CD4-positive, alpha-beta memory T cell (primary cell): ENCODE data around the gene MAN2A2. TPM values are rescaled to one million over a fixed set of nuclear protein-coding genes. Genes with fewer than 3 reads are reported as not detected.

Source experiments
- CTCF ChIA-PET: fragments of 350-600 bp; sonication (Branson Sonifier 250); formaldehyde crosslinking; loops from one replicate; lab custom pipeline; 2021; ENCODE audit warnings: inconsistent platforms; ENCODE audit not compliant: partially characterized antibody; lab: Charles Lee
- POLR2A ChIA-PET: fragments of 350-600 bp; sonication (Branson Sonifier 250); formaldehyde crosslinking; loops from one replicate; lab custom pipeline; 2021; ENCODE audit not compliant: partially characterized antibody; lab: Charles Lee
- DNase-seq, 5 donors: peaks; one replicate each; pipeline versions ENCODE4 v3.0.0 to v3.0.0-alpha.2; 2020 to 2022; ENCODE audit warnings: mixed read lengths in 1 of 5
- H3K27ac ChIP-seq: one replicate; pipeline ENCODE4 v1.7.0; 2013; ENCODE audit warnings: low read depth, low read length
- H3K27me3 ChIP-seq: 2 replicates; pipeline ENCODE4 v1.7.0; 2013; ENCODE audit warnings: mild to moderate bottlenecking, low read length, moderate library complexity; ENCODE audit not compliant: insufficient read depth
- H3K36me3 ChIP-seq: 2 replicates; pipeline ENCODE4 v1.7.0; 2013; ENCODE audit warnings: mild to moderate bottlenecking, low read length, moderate library complexity; ENCODE audit not compliant: insufficient read depth
- H3K4me1 ChIP-seq: 2 replicates; pipeline ENCODE4 v1.7.0; 2013; ENCODE audit warnings: mild to moderate bottlenecking, low read length, moderate library complexity; ENCODE audit not compliant: insufficient read depth
- H3K4me3 ChIP-seq, 2 donors: one replicate each; pipeline ENCODE4 v1.7.0; 2013; ENCODE audit warnings: low read length in 2 of 2, mild to moderate bottlenecking in 1 of 2
- H3K9me3 ChIP-seq, 2 donors: one replicate each; pipeline ENCODE4 v1.7.0; 2013; ENCODE audit warnings: low read length in 2 of 2, control low read depth in 1 of 2; ENCODE audit not compliant: control insufficient read depth in 1 of 2
- H3K27ac Mint-ChIP-seq, 7 donors: one replicate each; pipeline ENCODE4 v1.8.0; 2020 to 2021; ENCODE audit warnings: mixed read lengths in 7 of 7, mild to moderate bottlenecking in 6 of 7, inconsistent platforms in 3 of 7, moderate library complexity in 3 of 7
- H3K27me3 Mint-ChIP-seq, 2 donors: one replicate each; pipeline ENCODE4 v1.8.0; 2020 to 2021; ENCODE audit warnings: mixed read lengths in 2 of 2
- H3K36me3 Mint-ChIP-seq, 2 donors: one replicate each; pipeline ENCODE4 v1.8.0; 2020 to 2021; ENCODE audit warnings: mixed read lengths in 2 of 2, inconsistent platforms in 1 of 2, mild to moderate bottlenecking in 1 of 2
- H3K4me1 Mint-ChIP-seq, 4 donors: one replicate each; pipeline ENCODE4 v1.8.0; 2020 to 2021; ENCODE audit warnings: mixed read lengths in 4 of 4, mild to moderate bottlenecking in 1 of 4
- H3K4me3 Mint-ChIP-seq, 8 donors: one replicate each; pipeline ENCODE4 v1.8.0; 2020 to 2021; ENCODE audit warnings: mixed read lengths in 8 of 8, mild to moderate bottlenecking in 7 of 8, moderate library complexity in 6 of 8, inconsistent platforms in 3 of 8
- H3K9me3 Mint-ChIP-seq, 8 donors: one replicate each; pipeline ENCODE4 v1.8.0; 2020 to 2021; ENCODE audit warnings: mixed read lengths in 8 of 8, mild to moderate bottlenecking in 5 of 8, inconsistent platforms in 3 of 8, moderate library complexity in 1 of 8
- intact Hi-C: fragments of 100-400 bp; cut with micrococcal nuclease; formaldehyde crosslinking; loops from one replicate; pipeline ENCODE4 v1.15.1; 2023
- polyA plus RNA-seq, 2 donors: library from polyadenylated mRNA; unstranded; fragments of 300-500 nt; fragmentation: Illumina TruSeq; gene quantifications; one replicate each; pipeline ENCODE4 v1.2.3, GENCODE V29; 2021
- total RNA-seq, 2 experiments: library from RNA; stranded (reverse); gene quantifications; one replicate each; pipeline ENCODE4 v1.2.3, GENCODE V29; 2021

MAN2A2 gene
- total and polyA plus RNA-seq, 4 experiments from 2014 or later, result 1.3 to 126 (median 67.4) TPM

DNA sequence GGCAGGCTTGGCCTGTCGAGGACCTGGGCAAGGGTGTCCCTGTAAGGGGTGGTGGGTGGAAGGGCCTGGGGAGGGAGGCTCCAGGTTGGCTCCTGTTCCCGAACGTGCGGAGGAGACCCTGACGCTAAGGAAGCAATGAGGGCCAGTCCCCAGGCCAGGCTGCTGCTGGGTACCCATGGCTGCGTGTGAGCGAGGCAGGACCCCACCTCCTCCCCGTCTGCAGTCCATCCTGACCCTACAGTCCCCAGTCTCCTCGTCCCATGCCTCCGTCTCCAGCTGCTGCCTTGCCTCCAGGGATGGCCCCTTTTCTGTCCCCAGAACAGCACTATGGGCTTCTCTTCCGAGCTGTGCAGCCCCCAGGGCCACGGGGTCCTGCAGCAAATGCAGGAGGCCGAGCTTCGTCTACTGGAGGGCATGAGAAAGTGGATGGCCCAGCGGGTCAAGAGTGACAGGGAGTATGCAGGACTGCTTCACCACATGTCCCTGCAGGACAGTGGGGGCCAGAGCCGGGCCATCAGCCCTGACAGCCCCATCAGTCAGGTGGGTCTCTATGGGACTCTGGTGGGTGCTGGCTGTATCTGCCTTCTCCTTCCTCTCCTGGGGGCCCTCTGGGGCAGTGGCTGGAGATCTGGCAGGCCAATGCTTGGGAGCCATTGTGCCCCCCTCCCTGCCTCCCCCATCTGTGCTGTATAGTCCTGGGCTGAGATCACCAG, 18.2 kb upstream of the MAN2A2 start:
- Histone ChIP-seq H3K36me3 (peaks cover 12% of the 10 kb centered on the region), H3K9me3 (no peaks in the 10 kb centered on the region), H3K4me1 (peaks cover 5% of the 10 kb centered on the region), H3K4me3 (no peak overlapping the region), H3K27ac (no peak overlapping the region), H3K27me3 (no peaks in the 10 kb centered on the region)
- Mint-ChIP-seq H3K4me1 (peaks cover 2 to 17% (median 8%) of the 10 kb centered on the region in 4 donors), H3K9me3 (no peaks in the 10 kb centered on the region), H3K27me3 (peaks cover 5 to 9% of the 10 kb centered on the region in 2 donors), H3K4me3 (peak overlapping the region in 2 of 8 donors; percentile 29 to 39), H3K36me3 (peaks cover 0 to 15% of the 10 kb centered on the region in 2 donors), H3K27ac (peak overlapping the region in 3 of 7 donors; percentile 42 to 80 (median 46))
- intact Hi-C loops, result no loop called here
- no peak for DNase-seq
- POLR2A ChIA-PET, result interaction anchor here (1.2 to 2.8 kb wide), 7 partner anchors 13 to 237 kb away, joined by 3 to 9 read pairs (median 5); partner anchors contain the start of genes HDDC3, MAN2A2 and UNC45A
- CTCF ChIA-PET, result interaction anchor here (0.6 to 6.2 kb wide), 36 partner anchors 9 to 591 kb away, joined by 3 to 118 read pairs (median 6); partner anchors contain the start of genes BLM, HDDC3, MAN2A2 and UNC45A

DNA sequence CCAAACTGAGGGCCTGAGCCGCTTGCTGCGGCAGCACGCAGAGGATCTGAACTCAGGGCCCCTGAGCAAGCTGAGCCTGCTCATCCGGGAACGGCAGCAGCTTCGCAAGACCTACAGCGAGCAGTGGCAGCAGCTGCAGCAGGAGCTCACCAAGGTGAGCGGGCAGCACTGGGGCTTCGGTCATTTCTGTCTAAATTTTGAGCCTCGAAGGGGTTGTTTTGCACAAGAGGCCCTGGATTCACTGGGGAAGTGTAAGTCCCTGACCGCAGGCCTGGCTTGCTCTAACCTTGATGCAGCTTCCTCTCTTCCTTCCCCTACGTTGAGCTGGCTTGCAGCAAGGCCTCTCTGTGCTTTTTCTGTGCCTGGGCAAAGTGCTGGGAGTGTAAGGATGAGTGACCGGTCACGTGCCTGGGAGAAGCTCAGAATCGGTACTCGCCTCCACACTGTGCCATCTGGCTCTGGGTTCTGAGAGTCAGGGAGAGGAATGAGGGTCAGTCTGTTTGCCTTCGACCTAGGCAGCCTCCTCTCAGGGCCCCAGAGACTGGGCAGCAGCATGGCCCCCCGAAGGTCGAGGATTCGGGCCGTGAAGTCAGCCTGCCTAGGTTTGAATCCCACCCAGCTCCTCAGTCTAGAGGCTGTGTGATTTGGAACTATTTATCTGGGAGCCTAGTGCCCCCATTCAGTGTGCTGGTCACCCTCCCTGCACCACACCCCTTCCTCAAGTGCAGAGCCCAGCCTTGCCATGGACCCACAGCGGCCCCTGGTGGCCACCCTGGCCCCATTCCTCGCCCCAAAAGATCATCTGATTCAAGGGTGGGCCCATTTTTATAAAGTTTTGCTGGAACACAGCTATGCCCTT, 17.4 kb upstream of the MAN2A2 start:
- H3K9me3 Mint-ChIP-seq, result no peaks in the 10 kb centered on the region
- Histone ChIP-seq H3K27me3 (no peaks in the 10 kb centered on the region), H3K36me3 (peaks cover 5% of the 10 kb centered on the region), H3K4me3 (no peak overlapping the region), H3K27ac (no peak overlapping the region), H3K9me3 (no peaks in the 10 kb centered on the region), H3K4me1 (peaks cover 5% of the 10 kb centered on the region)
- H3K27me3 Mint-ChIP-seq, result peaks cover 5 to 9% of the 10 kb centered on the region in 2 donors
- intact Hi-C loops, result loop anchor here (1.0 kb wide), 5 partner anchors 17 to 565 kb away; no protein-coding TSS in a partner anchor
- H3K4me1 Mint-ChIP-seq, result peaks cover 2 to 17% (median 8%) of the 10 kb centered on the region in 4 donors
- H3K36me3 Mint-ChIP-seq, result peaks cover 0 to 11% of the 10 kb centered on the region in 2 donors
- ChIA-PET CTCF (interaction anchor here (0.6 to 6.2 kb wide), 54 partner anchors 10 to 592 kb away, joined by 3 to 118 read pairs (median 5); partner anchors contain the start of genes BLM, HDDC3, MAN2A2 and UNC45A), POLR2A (interaction anchor here (1.2 to 2.8 kb wide), 8 partner anchors 14 to 240 kb away, joined by 3 to 9 read pairs (median 4); partner anchors contain the start of genes HDDC3, MAN2A2 and UNC45A)
- DNase-seq, result peak; percentile 65 to 69 (median 66)
- peak overlapping the region in 2 of 8 donors; percentile 52 to 77 for H3K4me3 Mint-ChIP-seq
- H3K27ac Mint-ChIP-seq, result peak overlapping the region in 3 of 7 donors; percentile 30 to 72 (median 60)

GRCh38 chr15:90886291-90886614, 16.8 kb upstream of the MAN2A2 start:
- no peak overlapping the region for H3K4me3 ChIP-seq
- peak overlapping the region in 1 of 7 donors; percentile 60 for H3K27ac Mint-ChIP-seq
- intact Hi-C loops, result loop anchor here (1.0 kb wide), 5 partner anchors 16 to 566 kb away; no protein-coding TSS in a partner anchor
- no peaks in the 10 kb centered on the region for H3K9me3 ChIP-seq
- H3K4me1 ChIP-seq, result peaks cover 5% of the 10 kb centered on the region
- peak overlapping the region in 1 of 8 donors; percentile 77 for H3K4me3 Mint-ChIP-seq
- H3K27me3 ChIP-seq, result no peaks in the 10 kb centered on the region
- ChIA-PET CTCF (interaction anchor here (0.7 to 6.2 kb wide), 47 partner anchors 9 to 593 kb away, joined by 3 to 118 read pairs (median 5); partner anchors contain the start of genes BLM, HDDC3, MAN2A2 and UNC45A), POLR2A (interaction anchor here (1.2 to 2.8 kb wide), 5 partner anchors 17 to 241 kb away, joined by 3 to 9 read pairs (median 8); partner anchors contain the start of genes HDDC3, MAN2A2 and UNC45A)
- H3K27ac ChIP-seq, result no peak overlapping the region
- H3K9me3 Mint-ChIP-seq, result no peaks in the 10 kb centered on the region
- H3K4me1 Mint-ChIP-seq, result peaks cover 2 to 17% (median 8%) of the 10 kb centered on the region in 4 donors
- no peaks in the 10 kb centered on the region for H3K36me3 ChIP-seq
- no peak for DNase-seq
- H3K36me3 Mint-ChIP-seq, result peaks cover 0 to 5% of the 10 kb centered on the region in 2 donors
- H3K27me3 Mint-ChIP-seq, result peaks cover 5 to 9% of the 10 kb centered on the region in 2 donors

DNA sequence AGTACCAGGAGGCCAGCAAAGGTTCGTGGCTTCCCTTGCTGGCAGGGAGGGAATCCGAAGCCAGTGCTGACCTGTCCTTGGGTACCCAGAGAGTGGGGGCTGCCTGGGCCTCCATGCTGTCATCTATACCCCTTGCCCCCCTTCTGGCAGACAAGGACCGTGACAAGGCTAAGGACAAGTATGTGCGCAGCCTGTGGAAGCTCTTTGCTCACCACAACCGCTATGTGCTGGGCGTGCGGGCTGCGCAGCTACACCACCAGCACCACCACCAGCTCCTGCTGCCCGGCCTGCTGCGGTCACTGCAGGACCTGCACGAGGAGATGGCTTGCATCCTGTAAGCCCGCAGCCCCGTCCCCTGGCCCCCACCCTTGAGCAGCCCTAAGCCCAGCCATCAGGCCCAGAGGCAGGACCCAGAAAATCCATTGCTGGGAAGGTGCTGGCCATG, 16.0 kb upstream of the MAN2A2 start:
- no peaks in the 10 kb centered on the region for H3K9me3 Mint-ChIP-seq
- ChIA-PET CTCF (interaction anchor here (1.7 to 6.2 kb wide), 13 partner anchors 8 to 567 kb away, joined by 5 to 118 read pairs (median 19); partner anchors contain the start of genes HDDC3, MAN2A2 and UNC45A), POLR2A (interaction anchor here (2.6 to 2.8 kb wide), 2 partner anchors 16 to 45 kb away, joined by 8 to 9 read pairs; partner anchors contain the start of genes HDDC3 and MAN2A2)
- DNase-seq, result no peak
- Histone ChIP-seq H3K9me3 (no peaks in the 10 kb centered on the region), H3K27ac (no peak overlapping the region), H3K27me3 (no peaks in the 10 kb centered on the region), H3K36me3 (no peaks in the 10 kb centered on the region), H3K4me1 (peaks cover 5% of the 10 kb centered on the region), H3K4me3 (no peak overlapping the region)
- peaks cover 2 to 17% (median 8%) of the 10 kb centered on the region in 4 donors for H3K4me1 Mint-ChIP-seq
- H3K36me3 Mint-ChIP-seq, result peaks cover 0 to 4% of the 10 kb centered on the region in 2 donors
- H3K27me3 Mint-ChIP-seq, result peaks cover 5 to 9% of the 10 kb centered on the region in 2 donors
- intact Hi-C loops, result no loop called here
- H3K4me3 Mint-ChIP-seq, result no peak overlapping the region
- no peak overlapping the region for H3K27ac Mint-ChIP-seq

GRCh38 chr15:90889313-90889730, 13.8 kb upstream of the MAN2A2 start:
- ChIA-PET CTCF (interaction anchor here (6.2 kb wide), 1 partner anchor 240 kb away, joined by 118 read pairs; no protein-coding TSS in a partner anchor), POLR2A (no interaction called here)
- Histone ChIP-seq H3K4me3 (no peak overlapping the region), H3K4me1 (peaks cover 5% of the 10 kb centered on the region), H3K36me3 (no peaks in the 10 kb centered on the region), H3K9me3 (no peaks in the 10 kb centered on the region), H3K27me3 (no peaks in the 10 kb centered on the region), H3K27ac (no peak overlapping the region)
- Mint-ChIP-seq H3K36me3 (peaks cover 0 to 3% of the 10 kb centered on the region in 2 donors), H3K9me3 (peaks cover 0 to 2% (median 0%) of the 10 kb centered on the region in 8 donors), H3K4me1 (peaks cover 2 to 17% (median 8%) of the 10 kb centered on the region in 4 donors), H3K4me3 (no peak overlapping the region), H3K27ac (no peak overlapping the region), H3K27me3 (peaks cover 5 to 9% of the 10 kb centered on the region in 2 donors)
- intact Hi-C loops, result no loop called here
- no peak for DNase-seq

- Mint-ChIP-seq H3K27me3 (peaks cover 5 to 9% of the 10 kb centered on the region in 2 donors), H3K4me3 (no peak overlapping the region), H3K9me3 (peaks cover 0 to 2% (median 0%) of the 10 kb centered on the region in 8 donors), H3K36me3 (peaks cover 0 to 2% of the 10 kb centered on the region in 2 donors), H3K4me1 (peaks cover 2 to 14% (median 8%) of the 10 kb centered on the region in 4 donors), H3K27ac (no peak overlapping the region)
- no peak overlapping the region for H3K4me3 ChIP-seq
- DNase-seq, result no peak
- intact Hi-C loops, result no loop called here
- no peaks in the 10 kb centered on the region for H3K9me3 ChIP-seq
- CTCF ChIA-PET, result interaction anchor here (6.2 kb wide), 1 partner anchor 241 kb away, joined by 118 read pairs; no protein-coding TSS in a partner anchor
- no peaks in the 10 kb centered on the region for H3K27me3 ChIP-seq
- H3K4me1 ChIP-seq, result peaks cover 5% of the 10 kb centered on the region
- POLR2A ChIA-PET, result no interaction called here
- H3K27ac ChIP-seq, result no peak overlapping the region
- no peaks in the 10 kb centered on the region for H3K36me3 ChIP-seq
Observed at GRCh38 chr15:90889736-90890456, 13.2 kb upstream of the MAN2A2 start.
